ENCODE results near the gene SNX8.
A peak's percentile ranks its signal among the peaks of the same experiment; 100 is the strongest.

SNX8 gene

DNA sequence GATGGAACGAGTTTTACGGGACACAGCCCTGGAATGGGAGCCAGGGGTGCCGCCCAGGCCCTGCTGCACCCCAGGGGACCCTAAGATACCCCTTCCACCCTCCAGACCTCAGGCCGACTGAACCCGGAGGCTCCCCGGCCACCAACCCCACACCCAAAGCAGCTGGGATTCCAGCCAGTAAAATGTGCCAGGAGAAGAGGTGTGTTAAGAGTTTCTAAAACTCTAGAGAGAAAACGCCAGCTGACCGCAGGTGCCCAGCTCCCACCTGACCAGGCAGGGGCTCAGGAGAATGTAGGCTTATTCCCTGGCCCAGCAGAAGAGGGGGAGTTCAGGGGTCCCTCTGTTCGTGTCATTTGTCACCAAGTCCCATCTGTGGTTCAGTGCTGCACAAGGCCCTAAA, 54.8 kb downstream of the SNX8 start:
- DNase-seq: no peak

DNA sequence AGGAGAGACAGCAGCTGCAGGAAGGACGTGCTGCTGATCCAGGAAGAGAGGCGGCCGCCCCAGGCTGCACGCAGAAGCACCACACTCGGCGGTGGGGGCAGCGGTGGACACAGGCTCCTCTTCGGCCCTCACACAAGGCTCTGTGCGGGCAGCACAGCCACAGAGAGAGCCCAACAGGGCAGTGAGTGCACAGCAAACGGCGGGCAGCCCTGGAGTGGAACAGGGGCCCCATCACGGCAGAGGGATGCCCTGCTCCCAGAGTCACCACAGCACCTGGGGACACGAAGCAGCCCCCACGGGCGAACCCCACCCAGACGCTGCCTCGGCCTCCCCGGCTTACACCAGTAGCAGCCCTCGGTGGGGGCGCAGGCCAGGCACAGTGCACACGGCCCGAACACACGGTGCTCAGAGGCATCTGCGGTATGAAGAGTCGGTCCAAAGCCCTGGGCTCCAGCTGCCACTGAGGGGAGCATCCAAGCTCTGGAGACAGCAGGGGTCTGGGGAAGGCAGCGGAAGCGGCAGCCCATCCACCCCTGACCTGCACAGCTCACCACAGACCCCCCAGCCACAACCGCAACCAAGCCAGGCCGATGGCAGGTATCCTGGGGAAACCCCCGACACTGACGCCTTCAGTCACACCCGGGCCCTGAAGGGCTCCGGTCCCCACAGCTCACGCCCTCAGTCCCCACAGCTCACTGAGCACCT, 55.4 kb downstream of the SNX8 start:
- no peak for DNase-seq

DNA sequence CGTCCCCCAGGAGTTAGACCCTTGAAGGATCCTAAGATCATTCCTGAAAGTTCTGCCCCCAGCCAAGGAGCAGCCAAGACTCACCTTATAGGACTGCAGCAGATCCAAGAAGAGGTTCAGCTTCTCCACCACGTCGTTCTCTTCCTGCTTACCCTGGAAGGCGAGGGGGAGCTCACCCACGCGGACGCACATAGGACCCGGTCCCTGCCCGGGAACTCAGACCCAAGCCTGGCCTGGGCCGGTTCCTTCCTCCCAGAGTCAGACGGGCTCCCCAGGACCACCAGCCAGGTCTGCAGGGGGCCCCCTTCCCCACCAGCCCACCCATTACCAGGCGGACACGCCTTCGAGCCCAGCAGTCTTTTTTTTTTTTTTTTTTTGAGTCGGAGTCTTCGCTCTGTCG, 56.6 kb downstream of the SNX8 start:
- no peak for DNase-seq

DNA sequence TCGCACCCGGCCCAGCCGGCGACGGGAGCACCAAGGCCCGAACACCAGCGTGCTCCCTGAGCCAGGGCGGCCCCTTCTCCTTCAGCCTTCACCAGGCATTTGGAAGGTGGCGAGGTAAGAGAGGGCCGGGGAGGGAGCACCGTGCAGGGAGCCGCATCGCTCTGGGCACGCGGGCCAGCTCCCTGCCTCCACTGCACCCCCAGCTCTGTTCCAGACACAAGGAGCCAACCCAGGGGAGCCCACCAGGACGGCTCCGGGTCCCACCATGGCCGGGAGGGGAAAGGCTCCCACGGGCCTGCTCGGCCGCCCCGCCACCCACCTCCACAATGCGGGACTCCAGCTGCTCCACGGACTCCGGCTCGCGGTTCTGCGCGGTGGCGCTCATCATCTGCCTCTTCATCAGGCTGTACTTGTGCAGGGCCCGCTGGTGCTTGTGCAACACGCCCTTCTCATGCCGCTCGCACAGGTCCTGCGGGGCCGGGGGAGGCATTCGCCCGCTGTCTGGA, 57.1 kb downstream of the SNX8 start:
- DNase-seq: no peak

DNA sequence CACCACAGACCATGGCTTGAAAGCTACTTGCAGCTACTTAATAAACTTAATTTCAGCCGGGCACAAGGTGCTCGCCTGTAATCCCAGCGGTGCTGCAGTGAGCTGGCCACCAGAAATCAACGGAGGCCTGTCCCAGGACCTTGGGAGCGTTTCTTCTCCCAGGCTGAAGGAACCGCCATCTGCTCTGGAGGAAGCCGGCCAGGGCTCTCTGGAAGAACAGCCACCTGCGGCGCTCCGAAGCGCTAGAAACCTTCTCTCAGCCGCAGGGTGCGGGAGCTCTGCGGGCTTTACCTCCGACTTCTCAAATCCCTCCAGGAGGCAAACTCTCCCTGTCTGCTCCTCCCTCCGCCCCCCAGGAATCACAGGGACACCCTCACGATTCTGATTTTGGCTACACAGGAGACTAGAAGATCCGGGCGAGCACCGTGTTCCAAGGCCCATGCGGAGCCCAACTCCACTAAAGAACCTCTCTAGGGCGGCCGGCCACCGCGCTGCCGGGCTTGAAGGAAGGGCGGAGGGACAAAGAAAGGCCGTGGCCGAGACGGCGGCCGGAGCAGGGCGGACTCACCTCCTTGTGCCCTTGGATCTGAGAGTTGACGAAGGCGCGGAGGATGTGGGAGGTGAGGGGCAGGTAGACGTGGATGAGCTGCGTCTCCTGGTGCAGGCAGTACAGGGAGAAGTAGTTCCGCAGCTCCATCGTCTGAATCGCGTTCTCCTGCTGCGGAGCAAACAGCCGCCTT, 57.8 kb downstream of the SNX8 start:
- DNase-seq: no peak

DNA sequence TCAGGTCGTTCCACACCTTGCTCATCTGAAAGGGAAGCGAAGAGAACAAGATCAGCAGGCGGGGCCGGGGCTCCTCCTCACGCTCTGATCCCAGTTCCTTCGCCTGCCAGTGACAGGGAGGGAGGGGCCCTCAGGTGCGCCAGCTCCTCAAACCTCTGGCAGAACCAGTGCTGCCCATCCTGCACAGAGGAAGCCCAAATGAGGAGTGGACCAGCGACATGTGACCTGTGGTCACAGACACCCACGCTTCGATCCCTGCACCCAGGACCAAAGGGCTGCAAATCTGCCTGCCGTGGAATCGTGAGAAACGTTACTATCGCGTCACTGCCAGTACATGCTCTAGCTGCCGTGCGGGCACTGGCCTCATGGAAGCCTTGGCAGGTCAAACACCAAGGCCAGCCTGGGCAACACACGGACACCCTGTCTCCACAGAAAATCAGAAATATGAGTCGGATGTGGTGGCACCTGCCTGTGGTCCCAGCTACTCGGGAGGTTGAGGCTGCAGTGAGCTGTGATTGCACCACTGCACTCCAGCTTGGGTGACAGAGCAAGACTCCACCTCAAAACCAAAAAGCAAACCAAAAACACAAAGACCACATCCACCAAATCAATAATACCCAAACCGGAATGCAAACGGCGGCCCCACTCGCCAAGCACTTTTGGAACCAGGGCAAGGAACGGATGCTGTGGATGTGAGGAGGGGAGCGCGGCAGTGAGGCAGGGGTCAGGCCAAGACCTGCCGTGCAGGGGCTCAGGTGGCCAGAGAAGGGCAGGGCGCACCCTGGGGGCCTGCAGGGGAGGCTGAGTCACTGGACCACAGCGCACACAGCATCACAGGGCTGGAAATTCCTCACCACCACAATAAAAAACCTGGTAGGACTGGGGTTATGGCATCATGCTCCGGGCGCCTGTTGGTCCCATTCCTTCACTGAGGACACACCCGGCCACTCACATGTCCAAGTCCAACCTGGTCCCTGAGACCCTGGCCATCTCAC, 58.8 kb downstream of the SNX8 start:
- no peak for DNase-seq

DNA sequence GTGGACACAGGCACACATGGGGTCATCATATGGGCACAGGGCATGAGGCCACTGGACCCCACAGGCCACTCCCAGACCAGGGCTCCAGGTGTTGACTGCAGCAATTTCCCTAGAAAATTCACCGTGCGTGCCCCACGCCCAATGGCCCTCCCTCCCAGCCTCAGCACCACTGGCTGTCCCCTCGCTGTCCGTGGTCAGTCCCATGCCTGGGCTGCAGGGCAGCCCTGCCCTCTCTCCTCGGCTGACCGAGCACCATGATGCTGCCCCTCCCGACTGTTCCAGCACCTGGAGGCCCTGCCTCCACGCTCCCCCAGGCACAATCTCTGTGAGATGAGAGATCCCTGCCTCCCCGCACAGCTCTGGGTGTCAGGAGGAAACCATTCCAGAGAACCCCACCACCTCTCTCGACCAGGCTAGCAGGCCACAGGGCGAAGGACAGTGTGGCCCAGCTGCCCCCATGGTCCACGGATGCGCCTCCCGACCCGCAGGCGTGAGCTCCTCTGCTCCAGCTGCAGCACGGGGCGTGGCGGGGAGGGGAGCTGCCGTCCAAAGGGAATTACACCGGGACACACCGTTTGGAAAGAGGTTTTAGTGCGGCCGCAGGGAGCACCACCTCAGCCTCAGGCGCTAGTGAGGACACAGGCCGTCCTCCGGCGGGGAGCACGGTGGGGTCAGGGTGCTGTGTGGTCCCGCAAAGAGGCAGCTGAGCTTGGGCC, 59.7 kb downstream of the SNX8 start:
- DNase-seq: no peak

DNA sequence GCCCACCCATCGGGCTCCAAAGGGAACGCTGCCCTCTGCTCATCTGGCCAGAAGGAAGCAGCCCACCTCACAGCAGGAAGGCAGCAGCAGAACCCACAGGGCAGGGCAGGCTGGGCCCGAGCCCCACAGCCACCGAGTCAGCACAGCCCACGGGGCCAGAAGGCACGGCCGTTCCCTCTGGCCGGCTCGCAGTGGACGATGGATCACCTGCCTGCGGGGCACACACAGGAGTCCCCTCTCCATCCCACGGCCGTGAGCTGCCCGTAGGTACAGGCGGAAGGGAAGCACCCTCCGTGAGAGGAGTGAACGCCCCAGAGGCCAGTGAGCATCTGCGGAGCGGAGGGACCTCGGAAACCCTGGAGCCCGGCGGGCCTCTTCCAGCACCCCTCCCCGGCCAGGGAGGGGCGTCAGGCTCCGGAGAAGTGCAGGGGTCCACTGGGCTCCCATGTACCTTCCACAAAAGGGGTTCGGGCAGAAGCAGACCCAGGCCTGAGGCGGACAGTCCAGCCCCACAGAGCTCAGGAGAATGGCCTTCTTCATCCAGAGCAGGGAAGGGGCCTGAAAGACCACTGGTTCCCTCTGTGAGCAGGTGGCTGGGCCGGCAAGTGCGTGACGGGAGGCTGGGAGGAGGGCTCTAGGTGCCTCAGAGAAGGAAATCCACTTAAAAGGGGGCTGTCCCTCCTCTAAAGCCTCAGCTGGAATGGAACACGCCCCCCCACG, 60.6 kb downstream of the SNX8 start:
- no peak for DNase-seq

DNA sequence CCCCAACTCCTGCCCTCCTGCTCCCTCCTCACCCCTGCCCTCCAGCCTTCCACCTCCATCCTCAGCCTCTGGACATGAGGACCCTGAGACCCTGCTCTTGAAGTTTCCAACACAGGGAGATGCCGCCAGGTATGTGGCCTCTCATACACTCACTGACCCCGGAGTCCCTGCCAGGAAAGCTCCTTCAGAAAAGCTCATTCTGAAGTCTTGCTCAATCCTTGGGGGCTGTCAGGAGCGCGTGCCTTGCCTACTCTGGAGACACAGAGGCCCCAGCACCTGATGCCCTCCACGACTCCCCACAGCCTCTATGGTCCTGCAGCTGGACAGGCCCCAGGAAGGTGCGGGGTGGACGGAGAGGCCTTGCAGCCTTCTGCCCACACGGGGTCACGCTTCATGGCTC, 61.2 kb downstream of the SNX8 start:
- no peak for DNase-seq

DNA sequence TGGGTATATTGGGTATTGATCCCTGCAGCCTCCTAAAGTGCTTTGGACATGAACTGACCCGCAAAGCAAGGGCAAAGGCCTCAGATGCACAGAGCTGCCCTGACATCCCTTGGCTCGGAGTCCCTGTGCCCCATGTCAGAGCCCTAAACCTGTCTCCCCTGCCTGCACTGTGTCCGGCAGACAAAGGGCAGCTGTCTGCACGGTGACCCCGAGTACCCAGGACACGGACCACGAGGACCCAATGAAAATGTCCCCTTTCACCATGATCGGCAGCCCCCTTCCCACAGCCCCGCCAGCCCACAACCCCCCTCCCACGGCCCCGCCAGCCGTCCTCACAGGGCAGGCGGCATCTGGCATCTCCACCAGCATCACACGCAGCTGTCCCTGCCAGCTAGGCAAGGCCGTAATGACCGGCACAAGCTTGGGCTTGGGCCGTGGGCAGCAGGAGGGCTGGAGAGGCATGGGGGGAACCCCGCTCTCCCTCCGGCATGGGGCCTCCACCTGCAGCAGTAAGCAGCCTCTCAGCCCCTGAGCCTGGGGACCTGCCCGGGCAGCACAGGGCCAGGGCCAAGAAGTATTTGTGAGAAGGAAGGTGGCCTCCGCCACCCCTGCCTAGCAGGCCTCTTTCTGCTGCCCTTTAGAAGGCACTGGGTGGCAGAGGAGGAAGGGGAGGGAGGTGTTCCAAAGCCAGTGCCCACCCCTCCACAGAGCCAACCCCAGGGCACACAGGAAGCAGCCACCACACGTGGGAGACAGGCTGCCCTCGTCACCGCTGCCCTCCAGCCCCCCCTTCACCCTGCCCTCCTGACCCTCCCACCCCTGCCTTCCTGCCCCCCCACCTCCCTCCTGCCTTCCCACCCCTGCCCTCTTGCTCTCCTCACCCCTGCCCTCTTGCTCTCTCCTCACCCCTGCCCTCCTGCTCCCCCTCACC, 62.1 kb downstream of the SNX8 start:
- DNase-seq: no peak

DNA sequence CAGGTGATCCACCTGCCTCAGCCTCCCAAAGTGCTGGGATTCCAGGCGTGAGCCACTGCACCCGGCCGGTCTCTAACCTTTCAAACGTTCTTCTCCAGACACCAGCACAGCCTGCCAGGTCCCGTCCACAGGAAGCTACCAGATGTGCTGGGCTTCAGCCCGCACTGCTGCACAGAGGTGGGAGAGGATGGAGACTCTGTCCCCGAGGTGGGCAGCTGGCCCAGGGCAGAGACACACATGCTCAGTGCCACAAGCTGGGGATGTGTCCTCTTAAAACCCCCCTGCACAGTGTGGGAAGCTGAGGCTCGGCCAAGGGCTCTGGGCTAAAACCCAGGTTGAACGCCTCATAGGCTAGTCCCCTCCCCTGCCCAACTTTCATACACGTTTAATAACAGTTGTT, 62.9 kb downstream of the SNX8 start:
- DNase-seq: no peak

DNA sequence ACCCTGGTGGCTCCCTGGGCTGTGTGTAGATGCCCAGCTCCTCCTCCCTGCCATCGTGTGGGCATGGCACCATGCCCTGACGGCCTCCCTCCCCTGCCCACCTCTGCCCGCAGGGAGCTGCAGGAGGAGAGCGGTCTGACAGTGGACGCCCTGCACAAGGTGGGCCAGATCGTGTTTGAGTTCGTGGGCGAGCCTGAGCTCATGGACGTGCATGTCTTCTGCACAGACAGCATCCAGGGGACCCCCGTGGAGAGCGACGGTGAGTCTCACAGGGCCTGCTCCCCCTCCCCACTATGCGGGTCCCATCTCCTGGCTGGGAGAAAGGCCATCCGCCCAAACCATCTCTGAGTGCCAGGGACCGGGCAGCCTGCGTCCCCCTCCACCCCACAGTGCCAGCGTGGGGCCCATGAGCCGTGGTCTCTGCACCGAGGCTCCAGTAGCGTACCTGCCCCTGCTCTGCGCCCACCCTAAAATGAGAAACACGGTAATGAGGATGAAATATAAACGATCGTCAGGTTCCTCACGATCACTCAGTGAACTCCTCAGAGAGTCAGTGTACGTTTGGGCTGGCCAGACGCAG, 64.4 kb downstream of the SNX8 start:
- DNase-seq: no peak

DNA sequence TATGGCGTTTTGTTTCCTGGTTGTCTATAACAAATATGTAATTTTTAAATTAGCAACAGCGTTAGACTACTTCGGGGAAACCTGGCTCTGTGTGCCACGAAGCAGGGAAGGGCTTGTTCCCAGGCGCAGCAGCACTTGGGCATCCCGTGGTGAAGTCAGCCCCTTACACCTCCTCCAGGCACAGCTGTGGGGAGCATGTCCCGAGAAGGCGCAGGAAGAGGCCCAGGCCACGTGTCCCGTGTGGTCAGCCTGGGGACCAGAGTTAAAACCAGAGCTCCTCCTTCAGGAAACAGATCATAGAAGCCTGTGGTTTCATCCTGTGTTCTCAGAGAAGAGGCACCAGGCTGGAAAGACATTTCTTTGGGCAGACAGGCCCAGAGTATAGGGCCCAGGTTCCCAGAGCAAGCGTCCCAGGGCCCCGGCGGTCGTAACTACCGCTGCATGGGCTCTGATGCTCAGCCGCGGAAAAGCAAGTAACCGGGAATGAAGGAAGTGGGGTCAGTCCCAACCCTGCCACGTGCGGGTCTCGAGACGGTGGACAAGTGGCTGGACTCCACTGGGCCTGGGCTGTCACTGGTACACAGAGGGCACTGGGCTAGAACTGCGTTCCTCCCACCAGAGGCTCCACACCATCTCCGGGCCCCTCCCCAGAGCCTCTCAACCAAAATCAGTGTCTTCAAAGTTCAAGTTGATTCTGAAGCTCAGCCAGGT, 65.1 kb downstream of the SNX8 start:
- peak; percentile 87 to 92 (median 90) for DNase-seq

DNA sequence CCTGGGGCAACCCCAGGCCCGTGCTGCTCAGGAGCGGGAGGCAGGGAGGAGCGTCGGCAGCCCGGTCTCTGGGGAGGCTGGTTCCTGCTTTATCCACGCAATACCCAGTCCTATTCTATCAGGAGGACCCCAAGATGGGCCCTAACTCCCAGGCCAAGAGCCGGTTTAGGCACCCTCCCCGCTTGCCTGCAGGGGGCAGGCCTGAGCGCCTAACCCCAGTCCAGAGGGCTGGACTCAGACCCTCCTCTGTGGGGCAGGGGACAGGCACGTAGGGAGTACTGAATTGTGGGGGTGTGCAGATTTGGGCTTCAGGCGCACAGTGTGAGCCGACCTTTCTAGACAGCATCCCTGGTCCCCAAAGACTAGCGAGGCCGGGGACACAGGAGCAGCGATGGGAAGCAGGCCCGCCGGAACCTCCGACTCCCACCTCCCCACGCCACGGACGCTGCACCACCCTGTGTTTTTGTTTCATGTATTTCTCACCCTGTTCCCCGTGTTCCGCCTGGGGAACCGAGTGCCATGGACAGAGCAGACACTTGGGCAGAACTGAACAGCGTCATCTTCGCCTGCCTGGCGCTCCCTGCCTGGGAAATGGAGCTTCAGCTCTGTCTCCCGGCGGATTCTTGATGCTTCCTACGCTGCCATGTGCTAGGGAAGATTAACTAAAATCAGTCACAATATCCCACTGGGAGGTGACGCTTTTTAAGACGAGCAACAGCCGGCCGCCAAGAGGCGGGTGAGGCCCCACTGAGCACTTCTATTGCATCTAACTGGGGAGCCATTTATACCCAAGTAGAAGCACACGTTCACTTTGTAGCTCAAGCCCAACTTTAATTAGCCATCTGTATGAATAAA, 66.9 kb downstream of the SNX8 start:
- peak in 2 of 3 donors; percentile 25 to 57 for DNase-seq

DNA sequence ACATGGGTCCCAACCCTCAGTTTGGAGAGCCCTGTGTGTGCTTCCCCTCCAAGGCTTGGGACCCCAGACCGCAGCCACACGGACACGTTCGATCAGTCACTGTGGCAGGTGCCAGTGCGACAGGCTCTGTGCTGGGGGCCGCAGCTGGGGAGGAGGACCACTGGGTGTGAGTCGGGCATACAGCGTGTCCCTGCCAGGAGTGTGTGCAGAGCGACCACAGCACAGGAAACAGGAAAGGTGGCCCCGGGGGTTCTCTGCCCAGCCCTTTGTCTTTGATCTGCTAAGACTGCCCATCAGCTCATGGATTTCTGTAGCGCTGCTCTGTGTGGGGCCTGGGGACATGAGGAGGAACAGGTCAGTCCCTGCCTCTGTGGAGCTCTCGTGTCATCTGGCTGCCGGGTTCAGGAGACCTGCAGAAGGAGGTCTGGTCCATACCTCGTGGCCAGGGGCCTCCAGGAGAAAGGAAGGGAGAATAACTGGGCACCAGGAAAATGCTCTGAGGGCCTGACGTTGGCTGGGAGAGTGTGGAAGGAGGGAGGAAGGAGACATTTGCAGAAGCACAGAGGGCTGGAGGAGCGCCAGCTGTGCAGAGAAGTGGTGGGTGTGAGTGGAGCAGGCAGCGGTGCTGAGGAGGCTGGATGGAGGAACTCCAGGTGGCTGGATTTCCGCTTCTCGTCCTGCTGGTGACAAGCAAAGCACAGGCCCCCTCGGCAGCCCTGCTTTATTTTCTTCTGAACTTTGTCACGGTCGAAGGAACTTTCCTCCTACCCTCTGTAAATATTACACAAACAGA, 68.2 kb downstream of the SNX8 start:
- peak; percentile 43 to 61 (median 45) for DNase-seq

DNA sequence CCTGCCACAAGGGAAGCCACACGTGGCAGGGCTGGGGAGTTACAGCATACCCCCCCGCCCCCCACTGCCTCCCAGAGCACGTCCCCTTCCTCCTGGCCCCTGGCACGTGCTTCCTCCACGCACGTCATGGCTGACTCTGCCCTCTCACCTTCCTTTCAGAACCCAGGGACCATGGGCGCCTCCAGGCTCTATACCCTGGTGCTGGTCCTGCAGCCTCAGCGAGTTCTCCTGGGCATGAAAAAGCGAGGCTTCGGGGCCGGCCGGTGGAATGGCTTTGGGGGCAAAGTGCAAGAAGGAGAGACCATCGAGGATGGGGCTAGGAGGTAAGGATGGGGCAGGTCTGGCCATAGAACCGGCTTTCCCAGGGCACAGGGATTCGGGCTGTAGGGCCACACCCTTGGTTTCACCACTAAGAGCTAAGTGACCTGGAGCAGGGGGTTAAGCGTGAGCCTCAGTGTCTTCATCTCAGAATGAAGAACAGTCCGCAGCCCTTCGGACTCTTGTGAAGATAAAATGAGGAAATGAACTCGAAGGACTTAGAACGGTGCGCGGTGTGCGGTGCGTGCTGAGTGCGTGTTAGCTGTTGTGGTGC, 69.7 kb downstream of the SNX8 start:
- DNase-seq: peak in 1 of 3 donors; percentile 17

DNA sequence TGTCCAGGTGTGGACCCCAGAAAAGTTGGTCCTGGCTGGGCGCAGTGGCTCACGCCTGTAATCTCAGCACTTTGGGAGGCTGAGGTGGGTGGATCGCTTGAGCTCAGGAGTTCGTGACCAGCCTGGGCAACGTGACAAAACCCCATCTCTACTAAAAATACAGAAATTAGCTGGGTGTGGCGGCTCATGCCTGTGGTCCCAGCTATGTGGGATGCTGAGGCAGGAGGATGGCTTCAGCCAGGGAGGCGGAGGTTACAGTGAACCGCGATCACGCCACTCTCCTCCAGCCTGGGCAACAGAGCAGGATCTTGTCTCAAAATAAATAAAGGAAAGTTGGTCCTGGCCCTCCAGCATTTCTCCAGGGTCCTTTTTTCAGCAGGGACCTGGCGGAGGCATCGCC, 70.8 kb downstream of the SNX8 start:
- no peak for DNase-seq

Measured in suppressor macrophage treated with lipopolysaccharide for 1 hour (primary cell).